ENCODE measurements around the gene DIAPH2. TPM values are rescaled to one million over a fixed set of nuclear protein-coding genes. Genes with fewer than 3 reads are reported as not detected.

Gene DIAPH2
- total RNA-seq, 1 donor from 2014 or later = 18.9 TPM

GRCh38 chrX:96776966-96777365 is 92.3 kb downstream of the DIAPH2 start:
- DNase-seq (ENCODE audit: extremely low spot score, unreplicated experiment) = no peak
- no peak overlapping the region for H3K27ac Mint-ChIP-seq
- H3K9me3 Mint-ChIP-seq = no peaks in the 10 kb centered on the region
- no peaks in the 10 kb centered on the region for H3K27me3 Mint-ChIP-seq
- peaks cover 3% of the 10 kb centered on the region for H3K36me3 Mint-ChIP-seq
- H3K4me3 Mint-ChIP-seq = no peak overlapping the region
- no peak for TF ChIP-seq CTCF (conservative IDR thresholded peaks at IDR 0.05)
- H3K4me1 Mint-ChIP-seq (ENCODE audit: unreplicated experiment) = no peaks in the 10 kb centered on the region

GRCh38 chrX:96791559-96791958 is 106.9 kb downstream of the DIAPH2 start:
- Mint-ChIP-seq H3K4me3 (no peak overlapping the region), H3K36me3 (no peaks in the 10 kb centered on the region), H3K9me3 (peaks cover 4% of the 10 kb centered on the region), H3K27me3 (no peaks in the 10 kb centered on the region), H3K27ac (no peak overlapping the region), H3K4me1 (ENCODE audit: unreplicated experiment) (peaks cover 4% of the 10 kb centered on the region)
- TF ChIP-seq CTCF (conservative IDR thresholded peaks at IDR 0.05) = no peak
- no peak for DNase-seq (ENCODE audit: extremely low spot score, unreplicated experiment)

DNA sequence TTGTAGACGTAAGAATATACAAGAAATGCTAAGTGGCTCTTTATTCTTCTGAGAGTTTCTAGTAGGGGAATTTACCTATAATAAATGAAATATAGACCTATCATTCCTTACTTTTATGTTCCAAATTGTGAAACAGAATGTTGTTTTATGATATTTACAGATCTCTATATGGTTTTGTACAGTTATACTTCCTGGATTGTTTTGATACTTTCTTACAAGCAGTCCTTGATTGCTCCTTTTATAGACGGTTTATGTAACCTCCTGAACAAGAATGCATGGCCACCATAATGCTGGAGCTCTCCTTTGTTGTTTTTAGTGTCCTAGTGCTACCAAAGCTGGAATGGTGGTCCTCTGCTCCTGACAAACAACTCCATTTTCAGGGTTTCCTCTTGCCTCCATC is 107.4 kb downstream of the DIAPH2 start:
- H3K27ac Mint-ChIP-seq = no peak overlapping the region
- H3K36me3 Mint-ChIP-seq = no peaks in the 10 kb centered on the region
- no peak overlapping the region for H3K4me3 Mint-ChIP-seq
- H3K9me3 Mint-ChIP-seq = peaks cover 4% of the 10 kb centered on the region
- H3K4me1 Mint-ChIP-seq (ENCODE audit: unreplicated experiment) = peaks cover 4% of the 10 kb centered on the region
- no peak for DNase-seq (ENCODE audit: extremely low spot score, unreplicated experiment)
- no peaks in the 10 kb centered on the region for H3K27me3 Mint-ChIP-seq
- no peak for TF ChIP-seq CTCF (conservative IDR thresholded peaks at IDR 0.05)

GRCh38 chrX:96798982-96799381 is 114.3 kb downstream of the DIAPH2 start:
- no peak for DNase-seq (ENCODE audit: extremely low spot score, unreplicated experiment)
- Mint-ChIP-seq H3K27ac (no peak overlapping the region), H3K36me3 (no peaks in the 10 kb centered on the region), H3K4me1 (ENCODE audit: unreplicated experiment) (peaks cover 13% of the 10 kb centered on the region), H3K4me3 (no peak overlapping the region), H3K9me3 (no peaks in the 10 kb centered on the region), H3K27me3 (no peaks in the 10 kb centered on the region)
- no peak for TF ChIP-seq CTCF (conservative IDR thresholded peaks at IDR 0.05)

GRCh38 chrX:96807318-96807717 is 122.7 kb downstream of the DIAPH2 start:
- H3K9me3 Mint-ChIP-seq = no peaks in the 10 kb centered on the region
- TF ChIP-seq CTCF (conservative IDR thresholded peaks at IDR 0.05) = no peak
- H3K27me3 Mint-ChIP-seq = no peaks in the 10 kb centered on the region
- H3K27ac Mint-ChIP-seq = no peak overlapping the region
- no peak for DNase-seq (ENCODE audit: extremely low spot score, unreplicated experiment)
- H3K36me3 Mint-ChIP-seq = no peaks in the 10 kb centered on the region
- H3K4me1 Mint-ChIP-seq (ENCODE audit: unreplicated experiment) = no peaks in the 10 kb centered on the region
- no peak overlapping the region for H3K4me3 Mint-ChIP-seq

- Mint-ChIP-seq H3K4me1 (ENCODE audit: unreplicated experiment) (no peaks in the 10 kb centered on the region), H3K27ac (no peak overlapping the region), H3K9me3 (no peaks in the 10 kb centered on the region), H3K27me3 (no peaks in the 10 kb centered on the region), H3K36me3 (peaks cover 3% of the 10 kb centered on the region), H3K4me3 (no peak overlapping the region)
- TF ChIP-seq CTCF (conservative IDR thresholded peaks at IDR 0.05) = no peak
- DNase-seq (ENCODE audit: extremely low spot score, unreplicated experiment) = no peak
Observed at GRCh38 chrX:96820935-96821334, 136.3 kb downstream of the DIAPH2 start.

Data from type B pancreatic cell (in vitro differentiated cells).